HG03066 (cell line): ENCODE results near the gene STK38.

Source experiments
- ATAC-seq: cut with Tn5 transposase; IDR thresholded peaks from one replicate; pipeline ENCODE4 v1.9.1; 2021; ENCODE audit warnings: low read depth; ENCODE audit not compliant: unreplicated experiment

The STK38 gene

GRCh38 chr6:36524871-36525270 lies 22.4 kb downstream of the STK38 start:
- no peak for ATAC-seq

GRCh38 chr6:36523936-36524499 lies 23.3 kb downstream of the STK38 start:
- no peak for ATAC-seq

GRCh38 chr6:36523451-36523850 lies 23.8 kb downstream of the STK38 start:
- no peak for ATAC-seq

- ATAC-seq = no peak
Observed at GRCh38 chr6:36519352-36519751, 27.9 kb downstream of the STK38 start.

- ATAC-seq = no peak
Observed at GRCh38 chr6:36517408-36517807, 29.9 kb downstream of the STK38 start.

GRCh38 chr6:36516988-36517387 lies 30.3 kb downstream of the STK38 start:
- no peak for ATAC-seq

- ATAC-seq = no peak
Observed at GRCh38 chr6:36516559-36516958, 30.7 kb downstream of the STK38 start.

- no peak for ATAC-seq
Observed at GRCh38 chr6:36515844-36516243, 31.4 kb downstream of the STK38 start.

- no peak for ATAC-seq
Observed at GRCh38 chr6:36514554-36515456, 32.5 kb downstream of the STK38 start.

- no peak for ATAC-seq
Observed at GRCh38 chr6:36510365-36510764, 36.9 kb downstream of the STK38 start.

- ATAC-seq = no peak
Observed at GRCh38 chr6:36508532-36508931, 38.7 kb downstream of the STK38 start.

- no peak for ATAC-seq
Observed at GRCh38 chr6:36506611-36507010, 40.7 kb downstream of the STK38 start.

GRCh38 chr6:36505744-36506534 lies 41.3 kb downstream of the STK38 start:
- ATAC-seq = no peak

- ATAC-seq = no peak
Observed at GRCh38 chr6:36504982-36505381, 42.3 kb downstream of the STK38 start.

- ATAC-seq = no peak
Observed at GRCh38 chr6:36504181-36504580, 43.1 kb downstream of the STK38 start.

- ATAC-seq = no peak
Observed at GRCh38 chr6:36501686-36502085, 45.6 kb downstream of the STK38 start.

GRCh38 chr6:36499918-36500317 lies 47.4 kb downstream of the STK38 start:
- ATAC-seq = no peak

- ATAC-seq = no peak
Observed at GRCh38 chr6:36495086-36495485, 52.2 kb downstream of the STK38 start.

- ATAC-seq = no peak
Observed at GRCh38 chr6:36493859-36494258, 53.4 kb downstream of the STK38 start.

- no peak for ATAC-seq
Observed at GRCh38 chr6:36493319-36493718, 54.0 kb downstream of the STK38 start.

GRCh38 chr6:36492621-36493020 lies 54.7 kb downstream of the STK38 start:
- no peak for ATAC-seq
